ENCODE results near the gene LRRC42.
"Not testable (repeated sequence)": the region's sequence is repeated elsewhere in the genome, so short reads cannot be mapped to it uniquely, and the experiment has no call there.

LRRC42 gene

DNA sequence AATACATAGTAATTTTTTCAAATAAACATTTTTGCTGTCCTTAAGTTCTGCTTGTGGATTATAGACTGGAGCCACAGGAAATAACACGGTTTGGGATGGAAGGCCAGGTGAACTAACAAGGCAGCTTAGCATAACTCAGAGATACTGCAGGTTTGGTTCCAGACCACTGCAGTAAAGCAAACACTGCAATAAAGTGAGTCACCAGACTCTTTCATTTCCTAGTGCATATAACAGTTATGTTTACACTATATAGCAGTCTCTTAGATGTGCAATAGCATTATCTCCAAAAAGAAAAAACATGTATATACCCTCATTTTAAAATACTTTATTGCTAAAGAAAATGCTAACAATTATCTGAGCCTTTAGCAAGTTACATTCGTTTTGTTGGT lies 22.0 kb downstream of the LRRC42 start:
- DNase-seq: no peak

DNA sequence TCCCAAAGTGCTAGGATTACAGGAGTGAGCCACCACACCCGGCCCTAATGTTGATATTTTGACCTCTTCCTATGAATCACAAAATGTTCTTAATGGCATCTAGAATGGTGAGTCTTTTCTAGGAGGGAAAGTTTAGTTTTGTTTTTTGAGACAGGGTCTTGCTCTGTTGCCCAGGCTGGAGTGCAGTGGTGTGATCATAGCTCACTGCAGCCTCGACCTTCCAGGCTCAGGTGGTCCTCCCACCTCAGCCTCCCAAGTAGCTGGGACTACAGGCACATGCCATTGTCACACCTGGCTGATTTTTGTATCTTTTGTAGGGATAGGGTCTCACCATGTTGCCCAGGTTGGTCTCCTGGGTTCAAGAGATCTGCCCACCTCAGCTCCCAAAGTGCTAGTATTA lies 23.2 kb downstream of the LRRC42 start:
- DNase-seq: not testable (repeated sequence)

DNA sequence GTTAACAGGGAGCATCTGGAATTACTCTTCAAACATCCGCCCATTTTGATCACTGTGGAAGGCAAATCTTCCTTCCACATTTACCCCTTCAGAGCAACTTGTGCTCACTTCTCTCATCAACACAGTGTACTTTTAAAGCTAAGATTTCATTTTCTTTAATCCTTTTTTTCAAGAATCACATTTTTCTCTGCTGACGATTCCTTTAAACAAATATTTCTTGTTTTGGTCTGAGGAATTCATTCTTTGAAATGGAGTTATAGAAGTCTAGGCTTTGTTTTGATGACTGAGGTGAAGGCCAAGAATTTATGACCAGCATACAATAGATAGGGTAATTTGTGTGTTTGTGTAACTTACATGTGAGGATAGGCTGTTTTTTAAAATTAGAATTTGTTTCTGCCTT lies 25.6 kb downstream of the LRRC42 start:
- no peak for DNase-seq

DNA sequence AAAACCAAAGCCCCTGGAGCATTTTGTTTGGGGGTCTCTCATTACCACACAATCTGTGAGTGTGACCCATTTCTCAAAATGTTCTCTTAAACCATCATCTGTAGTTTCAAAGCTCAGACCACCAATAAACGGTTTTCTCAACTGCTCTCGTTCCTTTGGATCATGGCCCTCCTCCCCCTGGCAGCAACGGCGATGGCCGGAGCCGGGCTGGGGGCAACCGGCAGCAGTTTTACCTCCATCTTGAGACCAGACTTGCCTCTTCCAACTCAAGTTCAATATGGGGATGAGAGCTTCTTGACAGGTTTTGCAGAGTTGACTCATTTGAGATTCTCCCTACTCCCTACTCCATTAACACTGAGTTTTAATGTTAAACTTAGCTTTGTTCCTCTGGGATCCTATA lies 29.7 kb downstream of the LRRC42 start:
- no peak for DNase-seq

DNA sequence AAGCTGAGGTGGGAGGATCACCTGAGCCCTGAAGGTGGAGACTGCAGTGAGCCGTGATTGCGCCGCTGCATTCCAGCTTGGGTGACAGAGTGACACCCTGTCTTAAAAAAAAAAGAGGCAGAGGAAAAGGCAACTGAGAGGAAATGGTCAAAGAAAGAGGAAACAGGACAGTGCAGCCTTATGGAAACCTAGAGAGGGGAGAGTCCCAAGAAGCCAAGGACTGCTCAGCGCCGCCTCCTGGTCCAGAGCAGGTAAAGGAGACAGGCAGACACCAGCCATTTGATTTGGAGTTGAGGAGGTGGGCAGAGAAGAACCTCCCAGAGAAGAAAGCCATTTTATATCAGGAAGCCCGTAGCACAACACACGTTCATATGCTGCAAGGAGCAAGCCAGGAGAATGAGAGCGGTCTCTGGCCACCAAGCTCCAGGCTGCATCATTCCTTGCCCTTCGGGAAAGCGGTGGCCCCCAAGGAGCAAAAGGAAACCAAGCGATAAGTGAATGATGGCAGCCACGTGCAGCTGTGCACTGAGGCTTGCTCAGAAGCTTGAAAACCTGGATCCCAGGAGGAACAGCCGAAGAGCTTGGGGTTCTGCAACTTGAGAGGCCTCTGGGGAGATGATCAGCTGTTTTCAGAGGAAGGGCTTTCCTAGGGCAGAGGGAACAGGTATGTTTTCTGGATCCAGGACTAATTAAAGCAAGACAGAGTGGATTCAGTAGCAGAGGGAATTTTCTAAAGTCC lies 33.7 kb downstream of the LRRC42 start:
- no peak for DNase-seq

DNA sequence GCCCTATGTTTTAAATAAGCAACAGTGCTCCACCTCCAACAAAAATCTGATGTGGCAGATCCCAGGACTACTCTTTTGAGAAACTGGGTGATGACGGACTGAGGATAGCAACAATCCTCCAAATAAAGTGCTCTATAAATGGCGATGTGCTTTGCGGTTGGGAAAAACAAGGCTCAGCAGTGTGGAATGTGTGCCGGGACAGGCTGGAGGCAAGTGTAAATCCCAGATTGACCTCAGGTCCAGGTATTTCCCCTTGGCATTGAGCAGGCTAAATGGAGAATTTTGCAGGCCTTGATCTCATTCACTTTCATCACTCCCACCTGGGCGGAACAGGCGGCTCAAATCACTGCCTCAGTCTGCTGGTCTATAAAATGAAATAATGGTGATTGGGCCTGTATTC lies 35.1 kb downstream of the LRRC42 start:
- DNase-seq: no peak

DNA sequence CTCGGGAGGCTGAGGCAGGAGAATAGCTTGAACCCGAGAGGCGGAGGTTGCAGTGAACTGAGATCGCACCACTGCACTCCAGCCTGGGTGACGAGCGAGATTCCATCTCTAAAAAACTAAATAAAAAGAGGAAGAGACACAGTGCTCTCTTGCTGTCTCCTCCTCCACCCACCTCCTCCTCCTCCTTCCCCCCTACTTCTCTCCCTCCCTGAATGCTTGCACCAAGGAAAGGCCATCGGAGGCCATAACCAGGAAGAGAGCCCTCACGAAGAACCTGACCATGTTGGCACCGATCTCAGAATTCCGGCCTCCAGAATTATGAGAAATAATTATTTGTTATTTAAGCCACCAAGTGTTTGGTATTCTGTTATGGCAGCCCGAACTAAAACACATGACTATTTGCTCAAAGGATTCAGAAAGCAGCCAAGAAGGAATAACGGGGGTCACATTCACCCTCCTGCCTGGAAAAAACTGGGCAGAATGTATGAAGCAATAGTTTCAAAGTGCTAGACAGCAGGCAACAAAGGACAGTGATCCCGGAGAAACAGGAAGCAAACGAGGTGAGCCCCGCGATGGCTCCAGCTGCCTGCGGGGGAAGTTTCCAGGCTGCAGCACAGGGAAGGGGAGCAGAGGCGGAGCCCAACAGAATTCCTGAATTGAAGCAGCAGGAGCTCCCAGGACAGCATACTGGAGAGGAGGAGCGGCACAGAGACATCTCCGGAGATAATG lies 36.0 kb downstream of the LRRC42 start:
- no peak for DNase-seq

DNA sequence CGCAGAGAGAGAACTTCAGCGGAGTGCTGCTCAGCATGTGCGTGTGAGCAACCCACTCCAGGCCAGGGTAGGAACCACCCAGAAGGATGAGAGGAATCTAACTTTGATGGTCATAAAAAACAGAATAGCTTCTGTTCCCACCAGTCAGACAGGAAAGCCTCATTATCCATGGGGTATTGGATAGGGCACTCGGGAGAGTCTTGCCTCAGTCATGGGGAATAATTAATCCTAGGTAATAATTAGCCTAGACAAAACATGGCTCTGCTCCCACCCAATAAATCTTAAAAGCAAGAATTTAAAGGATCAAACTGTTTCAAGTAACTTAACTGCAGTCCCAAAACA lies 36.6 kb downstream of the LRRC42 start:
- no peak for DNase-seq

DNA sequence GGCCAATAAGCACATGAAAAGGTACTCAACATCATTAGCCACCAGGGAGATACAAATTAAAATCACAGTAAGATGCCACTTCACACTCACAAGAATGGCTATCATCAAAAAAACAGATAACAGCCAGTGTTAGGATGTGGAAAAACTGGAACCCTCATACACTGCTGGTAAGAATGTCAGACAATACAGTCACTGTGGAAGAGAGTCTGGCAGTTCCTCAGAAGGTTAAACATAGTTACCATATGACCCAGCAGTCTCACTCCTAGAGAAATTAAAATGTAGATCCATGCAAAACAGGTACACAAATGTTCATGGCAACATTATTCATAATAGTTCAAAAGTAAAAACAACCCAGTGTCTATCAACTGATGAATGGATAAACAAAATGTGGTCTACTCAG lies 38.6 kb downstream of the LRRC42 start:
- DNase-seq: no peak

DNA sequence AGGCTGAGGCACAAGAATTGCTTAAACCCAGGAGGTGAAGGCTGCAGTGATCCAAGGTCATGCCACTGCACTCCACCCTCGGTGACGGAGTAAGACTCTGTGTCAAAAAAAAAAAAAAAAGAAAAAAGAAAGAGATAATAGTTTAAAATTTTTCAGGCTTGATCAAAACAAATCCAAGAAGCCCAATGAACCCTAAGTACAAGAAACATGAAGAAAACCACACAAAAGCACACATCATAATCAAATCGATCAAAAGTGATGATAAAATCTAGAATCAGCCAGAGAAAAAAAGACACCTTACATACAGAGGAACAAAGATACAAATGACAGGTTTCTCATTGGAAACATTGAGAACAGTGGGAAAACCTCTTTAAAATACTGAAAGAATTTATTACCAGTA lies 40.3 kb downstream of the LRRC42 start:
- no peak for DNase-seq

DNA sequence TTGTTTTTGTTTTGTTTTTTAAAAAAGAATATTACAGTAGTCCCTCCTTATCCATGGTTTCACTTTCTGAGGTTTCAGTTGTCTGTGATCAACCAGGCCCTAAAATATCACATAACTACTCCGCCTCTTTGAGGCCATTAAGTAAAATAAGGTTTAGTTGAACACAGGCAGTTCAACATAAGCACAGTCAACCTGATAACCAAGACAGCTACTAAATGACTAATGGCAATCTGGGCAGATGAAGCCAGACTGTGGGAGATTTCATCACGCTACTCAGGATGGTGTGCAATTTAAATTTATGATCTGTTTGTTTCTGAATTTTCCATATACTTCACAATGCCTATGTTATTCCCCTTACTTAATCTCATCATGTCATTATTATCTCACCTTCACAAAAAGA lies 41.7 kb downstream of the LRRC42 start:
- DNase-seq: no peak

DNA sequence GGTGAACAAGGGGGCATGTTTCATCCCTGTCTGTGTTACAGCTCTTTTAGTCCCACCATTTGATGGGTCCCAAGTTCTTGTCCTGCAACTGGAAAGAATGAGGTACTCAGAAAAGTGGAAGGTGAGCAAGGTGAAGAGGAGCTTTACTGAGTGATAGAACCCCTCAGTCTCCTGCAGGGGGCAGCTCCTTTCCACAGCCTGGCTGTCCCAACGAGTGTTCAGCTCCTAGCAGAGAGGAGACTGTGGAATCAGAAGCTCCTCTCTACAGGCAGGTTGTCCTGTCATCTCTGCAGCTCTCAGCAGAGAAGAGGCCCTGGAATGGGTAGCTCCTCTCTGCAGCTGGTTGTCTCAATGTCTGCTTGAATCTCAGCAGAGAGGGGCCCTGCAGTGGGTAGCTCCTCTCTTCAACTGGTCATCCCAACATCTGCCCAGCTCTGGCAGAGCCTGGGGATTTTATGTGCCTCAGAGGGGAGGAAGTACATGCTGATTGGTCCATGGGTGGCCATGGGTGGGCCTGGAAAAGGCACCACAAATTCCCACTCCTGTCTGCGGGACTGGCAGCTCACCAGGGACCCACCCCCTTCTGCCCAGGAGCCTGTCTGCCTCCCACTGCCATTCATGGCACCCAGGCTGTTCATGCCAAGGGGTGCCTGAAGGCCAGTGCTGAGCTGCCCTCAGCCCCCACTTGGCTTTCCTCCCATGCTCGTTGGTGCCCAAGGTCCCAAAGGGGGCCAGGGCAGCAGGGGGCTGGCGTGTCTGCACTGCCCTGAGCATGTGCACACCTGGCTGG lies 46.1 kb downstream of the LRRC42 start:
- DNase-seq: no peak

DNA sequence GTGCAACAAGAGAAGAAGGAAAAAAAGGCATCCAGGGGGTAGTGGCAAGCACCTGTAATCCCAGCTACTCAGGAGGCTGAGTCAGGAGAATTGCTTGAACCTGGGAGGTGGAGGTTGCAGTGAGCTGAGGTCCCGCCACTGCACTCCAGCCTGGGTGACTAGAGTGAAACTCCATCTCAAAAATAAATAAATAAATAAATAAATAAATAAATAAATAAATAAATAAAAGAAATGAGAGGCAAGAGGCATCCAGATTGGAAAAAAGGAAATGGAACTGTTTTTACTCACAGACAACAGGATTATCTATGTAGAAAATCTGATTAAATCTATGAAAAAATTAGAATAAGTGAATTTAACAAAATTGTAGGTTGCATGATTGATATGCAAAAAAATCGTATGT lies 48.4 kb downstream of the LRRC42 start:
- not testable (repeated sequence) for DNase-seq

DNA sequence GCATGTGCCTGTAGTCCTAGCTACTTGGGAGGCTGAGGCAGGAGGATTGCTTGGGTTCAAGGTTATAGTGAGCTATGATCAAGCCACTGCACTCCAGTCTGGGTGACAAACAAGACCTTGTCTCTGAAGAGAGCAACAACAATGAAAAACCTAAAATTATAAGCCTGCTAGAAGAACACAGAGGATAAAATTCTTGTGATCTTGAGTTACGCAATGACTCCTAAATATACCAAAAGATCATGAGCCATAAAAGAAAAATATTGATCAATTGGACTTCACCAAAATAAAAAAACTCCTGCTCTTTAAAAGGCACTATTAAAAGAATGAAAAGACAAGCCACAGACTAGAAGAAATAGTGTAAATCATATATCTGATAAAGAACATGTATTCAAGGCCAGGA lies 49.5 kb downstream of the LRRC42 start:
- DNase-seq: no peak

DNA sequence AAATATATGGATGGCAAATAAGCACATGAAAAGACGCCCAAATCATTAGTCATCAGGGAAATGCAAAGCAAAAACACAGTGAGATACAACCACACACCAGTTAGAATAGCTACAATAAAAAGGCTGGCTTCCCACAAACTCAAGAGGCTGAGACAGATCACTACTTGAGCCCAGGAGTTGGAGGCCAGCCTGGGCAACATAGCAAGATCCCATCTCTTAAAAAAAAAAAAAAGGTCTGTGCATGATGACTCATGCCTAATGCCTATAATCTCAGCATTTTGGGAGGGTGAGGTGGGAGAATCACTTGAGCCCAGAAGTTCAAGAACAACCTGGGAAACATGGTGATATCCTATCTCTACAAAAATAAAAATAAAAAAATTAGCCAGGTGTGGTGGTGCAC lies 52.1 kb downstream of the LRRC42 start:
- DNase-seq: no peak

DNA sequence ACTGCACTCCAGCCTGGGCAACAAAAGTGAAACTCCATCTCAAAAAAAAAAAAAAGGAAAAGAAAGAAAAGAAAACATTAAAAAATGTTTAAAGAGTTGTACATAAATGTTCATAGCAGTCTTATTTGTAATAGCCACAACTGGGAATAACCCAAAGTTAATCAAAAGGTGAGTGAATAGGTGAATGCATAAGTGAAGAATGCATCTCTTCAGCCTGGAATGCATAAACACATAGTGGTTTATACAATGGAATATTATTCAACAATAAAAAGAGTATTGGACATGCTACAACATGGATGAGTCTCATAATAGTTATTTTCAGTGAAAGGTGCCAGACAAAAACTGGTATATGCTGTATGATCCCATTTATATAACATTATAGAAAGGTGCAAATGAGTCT lies 53.8 kb downstream of the LRRC42 start:
- no peak for DNase-seq

DNA sequence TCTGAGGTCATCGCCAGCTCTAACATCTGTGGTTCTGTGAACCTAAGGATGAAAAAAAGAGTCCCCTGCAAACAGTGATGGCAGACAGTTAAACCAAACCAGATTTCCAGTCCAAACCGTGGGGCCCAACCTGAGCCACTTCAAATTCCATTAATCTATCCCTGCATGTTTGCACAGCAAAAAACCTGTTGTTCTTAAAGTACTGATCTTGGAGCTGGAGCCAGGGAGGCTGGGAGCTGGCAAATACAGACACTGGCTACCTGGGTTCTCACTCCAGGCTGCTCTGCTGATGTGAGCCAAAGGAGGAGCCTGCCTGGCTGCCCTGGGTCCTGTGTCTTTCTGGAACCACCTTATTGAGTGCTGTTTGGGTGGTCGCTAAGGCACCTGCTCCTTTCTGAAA lies 55.4 kb downstream of the LRRC42 start:
- no peak for DNase-seq

DNA sequence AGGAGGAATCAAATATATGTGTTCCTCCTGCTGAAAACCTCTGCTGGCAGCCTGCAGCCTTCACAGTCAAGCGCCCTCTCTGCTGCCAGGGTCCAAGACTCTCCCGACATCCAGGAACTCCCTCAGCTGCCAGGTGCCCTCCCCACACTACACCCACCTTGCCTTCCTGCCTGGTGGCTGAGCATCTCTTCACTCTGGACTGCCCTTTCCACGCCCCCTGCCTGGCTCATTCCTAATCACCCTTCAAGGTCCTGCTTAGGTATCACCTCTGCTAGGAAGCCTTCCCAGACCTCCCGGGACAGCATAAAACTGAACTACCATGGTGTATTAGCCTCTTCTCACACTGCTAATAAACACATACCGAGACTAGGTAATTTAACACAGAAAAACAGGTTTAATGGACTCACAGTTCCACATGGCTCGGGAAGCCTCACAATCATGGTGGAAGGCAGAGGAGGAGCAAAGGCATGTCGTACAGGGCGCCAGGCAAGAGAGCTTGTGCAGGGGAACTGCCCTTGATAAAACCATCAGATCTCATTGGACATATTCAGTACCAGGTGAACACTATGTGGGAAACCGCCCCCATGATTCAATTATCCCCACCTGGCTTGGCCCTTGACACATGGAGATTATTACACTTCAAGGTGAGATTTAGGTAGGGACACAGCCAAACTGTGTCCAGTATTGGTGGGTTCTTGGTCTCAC lies 56.5 kb downstream of the LRRC42 start:
- DNase-seq: no peak

DNA sequence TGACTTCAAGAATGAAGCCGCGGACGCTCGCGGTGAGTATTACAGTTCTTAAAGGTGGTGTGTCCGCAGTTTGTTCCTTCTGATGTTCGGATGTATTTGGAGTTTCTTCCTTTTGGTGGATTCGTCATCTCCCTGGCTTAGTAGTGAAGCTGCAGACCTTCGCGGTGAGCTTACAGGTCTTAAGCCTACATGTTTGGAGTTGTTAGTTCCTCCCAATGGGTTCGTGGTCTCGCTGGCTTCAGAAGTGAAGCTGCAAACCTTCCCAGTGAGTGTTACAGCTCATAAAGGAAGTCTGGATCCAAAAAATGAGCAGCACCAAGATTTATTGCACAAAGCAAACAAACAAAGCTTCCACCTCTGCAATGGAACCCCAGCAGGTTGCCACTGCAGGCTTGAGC lies 57.1 kb downstream of the LRRC42 start:
- no peak for DNase-seq

DNA sequence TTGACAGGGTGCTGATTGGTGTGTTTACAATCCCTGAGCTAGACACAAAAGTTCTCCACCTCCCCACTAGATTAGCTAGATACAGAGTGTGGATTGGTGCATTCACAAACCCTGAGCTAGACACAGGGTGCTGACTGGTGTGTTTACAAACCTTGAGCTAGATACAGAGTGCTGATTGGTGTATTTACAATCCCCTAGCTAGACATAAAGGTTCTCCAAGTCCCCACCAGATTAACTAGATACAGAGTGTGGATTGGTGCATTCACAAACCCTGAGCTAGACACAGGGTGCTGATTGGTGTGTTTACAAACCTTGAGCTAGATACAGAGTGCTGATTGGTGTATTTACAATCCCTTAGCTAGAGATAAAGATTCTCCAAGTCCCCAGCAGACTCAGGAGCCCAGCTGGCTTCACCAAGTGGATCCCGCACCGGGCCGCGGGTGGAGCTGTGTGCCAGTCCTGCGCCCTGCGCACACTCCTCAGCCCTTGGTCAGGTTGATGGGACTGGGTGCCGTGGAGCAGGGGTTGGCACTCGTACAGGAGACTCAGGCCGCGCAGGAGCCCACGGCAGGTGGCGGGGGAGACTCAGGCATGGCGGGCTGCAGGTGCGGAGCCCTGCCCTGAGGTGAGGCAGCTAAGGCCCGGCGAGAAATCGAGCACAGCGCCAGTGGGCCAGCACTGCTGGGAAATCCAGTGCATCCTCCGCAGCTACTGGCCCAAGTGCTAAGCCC lies 57.8 kb downstream of the LRRC42 start:
- not testable (repeated sequence) for DNase-seq

DNA sequence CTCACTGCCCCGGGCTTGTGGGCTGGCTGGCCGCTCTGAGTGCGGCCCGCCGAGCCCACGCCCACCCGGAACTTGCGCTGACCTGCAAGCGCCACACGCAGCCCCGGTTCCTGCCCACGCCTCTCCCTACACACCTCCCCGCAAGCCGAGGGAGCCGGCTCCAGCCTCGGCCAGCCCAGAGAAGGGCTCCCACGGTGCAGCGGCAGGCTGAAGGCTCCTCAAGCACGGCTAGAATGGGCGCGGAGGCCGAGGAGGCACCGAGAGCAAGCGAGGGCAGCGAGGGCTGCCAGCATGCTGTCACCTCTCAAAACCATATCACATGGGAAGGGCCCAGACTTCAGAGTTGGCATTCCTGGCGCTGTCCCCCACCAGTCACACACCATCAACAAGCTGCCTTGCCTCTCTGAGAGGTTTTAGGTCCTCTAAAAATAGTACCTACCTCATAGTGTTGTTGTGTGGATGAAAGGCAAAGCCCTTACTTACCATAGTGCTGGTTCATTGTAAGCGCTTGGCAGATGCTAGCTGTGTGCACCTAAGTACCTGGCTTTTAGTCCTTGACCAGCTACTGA lies 58.4 kb downstream of the LRRC42 start:
- DNase-seq: no peak

DNA sequence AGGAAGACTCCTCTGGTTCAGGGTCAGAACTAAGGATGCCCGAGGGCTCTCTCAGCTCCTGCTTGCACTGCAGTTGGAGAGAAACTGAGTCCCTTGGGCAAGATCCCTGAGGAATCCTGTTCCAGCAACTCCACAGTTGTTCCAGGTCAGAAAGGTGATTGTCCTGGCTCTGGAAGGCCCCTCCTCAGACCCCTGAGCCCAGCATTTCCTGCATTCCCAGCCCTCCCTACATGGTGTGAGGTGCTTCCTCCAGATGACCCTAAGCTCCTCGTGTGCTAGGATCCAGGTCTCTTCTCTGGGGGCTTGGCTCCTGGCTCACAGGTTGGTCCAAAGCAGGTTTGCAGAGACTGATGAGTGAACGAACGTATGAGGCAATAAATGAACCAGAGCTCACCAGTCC lies 60.4 kb downstream of the LRRC42 start:
- DNase-seq: no peak
